ENCODE results near the gene ZIC1.

The ZIC1 gene

GRCh38 chr3:147380977-147381376, 28.2 kb upstream of the ZIC1 start:
- DNase-seq: no peak

- no peak for DNase-seq
Measured at GRCh38 chr3:147381596-147381995, 27.6 kb upstream of the ZIC1 start.

- no peak for DNase-seq
Measured at GRCh38 chr3:147383617-147384016, 25.5 kb upstream of the ZIC1 start.

GRCh38 chr3:147384210-147385058, 24.7 kb upstream of the ZIC1 start:
- DNase-seq: no peak

GRCh38 chr3:147385059-147386012, 23.8 kb upstream of the ZIC1 start:
- DNase-seq: no peak

GRCh38 chr3:147387291-147387884, 21.8 kb upstream of the ZIC1 start:
- DNase-seq: no peak

- no peak for DNase-seq
Measured at GRCh38 chr3:147387885-147388699, 21.1 kb upstream of the ZIC1 start.

- DNase-seq: no peak
Measured at GRCh38 chr3:147388700-147389580, 20.2 kb upstream of the ZIC1 start.

- DNase-seq: no peak
Measured at GRCh38 chr3:147389717-147390116, 19.4 kb upstream of the ZIC1 start.

GRCh38 chr3:147390589-147391569, 18.3 kb upstream of the ZIC1 start:
- no peak for DNase-seq

- no peak for DNase-seq
Measured at GRCh38 chr3:147391781-147392624, 17.2 kb upstream of the ZIC1 start.

- no peak for DNase-seq
Measured at GRCh38 chr3:147392625-147392946, 16.6 kb upstream of the ZIC1 start.

- DNase-seq: no peak
Measured at GRCh38 chr3:147393261-147393942, 15.8 kb upstream of the ZIC1 start.

GRCh38 chr3:147393943-147394883, 15.0 kb upstream of the ZIC1 start:
- DNase-seq: no peak

- no peak for DNase-seq
Measured at GRCh38 chr3:147394884-147395225, 14.3 kb upstream of the ZIC1 start.

GRCh38 chr3:147395899-147396711, 13.1 kb upstream of the ZIC1 start:
- DNase-seq: no peak

GRCh38 chr3:147396712-147397046, 12.5 kb upstream of the ZIC1 start:
- no peak for DNase-seq

Data from activated CD4-positive, alpha-beta T cell treated with anti-CD3 and anti-CD28 coated beads, Interleukin-2, amount 50 U/mL, for 16 hours (primary cell).